Smooth muscle cell (in vitro differentiated cells): ENCODE data around the gene OST4. TPM values are rescaled to one million over a fixed set of nuclear protein-coding genes. Genes with fewer than 3 reads are reported as not detected.
"Not testable (repeated sequence)": the region's sequence is repeated elsewhere in the genome, so short reads cannot be mapped to it uniquely, and the experiment has no call there.

Experiments
- DNase-seq: peaks from one replicate; lab custom pipeline; 2025; ENCODE audit not compliant: unreplicated experiment; lab: John Stamatoyannopoulos, UW
- H2AFZ ChIP-seq: fragments of 200-600 bp; sonication (generic); 2 replicates; pipeline ENCODE4 v1.6.0; 2016; ENCODE audit warnings: antibody characterized with exemption, low read depth, mild to moderate bottlenecking
- H3F3A ChIP-seq: fragments of 200-600 bp; sonication (generic); 2 replicates; pipeline ENCODE4 v1.6.0; 2017; ENCODE audit warnings: antibody characterized with exemption, low read depth
- H3K27ac ChIP-seq: fragments of 200-600 bp; sonication (generic); 2 replicates; pipeline ENCODE4 v1.5.1; 2016; ENCODE audit warnings: low read depth, mild to moderate bottlenecking
- H3K27me3 ChIP-seq: fragments of 200-600 bp; sonication (generic); 2 replicates; pipeline ENCODE4 v1.6.1; 2016; ENCODE audit warnings: low read depth, mild to moderate bottlenecking
- H3K36me3 ChIP-seq: fragments of 200-600 bp; sonication (generic); 2 replicates; pipeline ENCODE4 v1.5.1; 2016; ENCODE audit warnings: low read depth
- H3K4me1 ChIP-seq: fragments of 200-600 bp; sonication (generic); 2 replicates; pipeline ENCODE4 v1.5.1; 2016; ENCODE audit warnings: low read depth
- H3K4me2 ChIP-seq: fragments of 200-600 bp; sonication (generic); 2 replicates; pipeline ENCODE4 v1.6.0; 2016; ENCODE audit warnings: mild to moderate bottlenecking
- H3K4me3 ChIP-seq: fragments of 200-600 bp; sonication (generic); 2 replicates; pipeline ENCODE4 v1.5.1; 2016; ENCODE audit warnings: mild to moderate bottlenecking
- H3K79me2 ChIP-seq: fragments of 200-600 bp; sonication (generic); 2 replicates; pipeline ENCODE4 v1.6.0; 2016; ENCODE audit warnings: low read depth, mild to moderate bottlenecking
- H3K9ac ChIP-seq: fragments of 200-600 bp; sonication (generic); 2 replicates; pipeline ENCODE4 v1.6.0; 2016; ENCODE audit warnings: low read depth
- H3K9me3 ChIP-seq: fragments of 200-600 bp; sonication (generic); replicated peaks from 2 replicates; pipeline ENCODE4 v1.5.1; 2016; ENCODE audit warnings: low read depth
- H4K20me1 ChIP-seq: fragments of 200-600 bp; sonication (generic); 2 replicates; pipeline ENCODE4 v1.6.0; 2016; ENCODE audit warnings: low read depth
- WGBS: methylation state at CpG from one replicate; pipeline ENCODE4 v1.1.7; 2016; ENCODE audit warnings: low lambda C conversion rate; 5-methylcytosine and 5-hydroxymethylcytosine counted together
- polyA plus RNA-seq: library from polyadenylated mRNA; unstranded; fragments of >200 nt; fragmentation: Nextera tagmentation; extraction: Ambion mirVana; gene quantifications from 2 replicates; pipeline ENCODE4 v1.2.1, GENCODE V29; 2016
- total RNA-seq: library from RNA; depleted of rRNA; stranded (reverse); fragments of >200 nt; gene quantifications from 2 replicates; pipeline ENCODE4 v1.2.3, GENCODE V29; 2014
- TF ChIP-seq, protein P1 (sequence below): fragments of 200-600 bp; sonication (generic); IDR thresholded peaks from 2 replicates; pipeline ENCODE4 v1.5.1; 2017; ENCODE audit warnings: borderline replicate concordance, mild to moderate bottlenecking, antibody characterized with exemption; ENCODE audit not compliant: insufficient read depth, poor library complexity, severe bottlenecking

OST4 gene
- total RNA-seq (529 and 848 TPM in 2 replicates), polyA plus RNA-seq (1,164 and 1,292 TPM in 2 replicates)

DNA sequence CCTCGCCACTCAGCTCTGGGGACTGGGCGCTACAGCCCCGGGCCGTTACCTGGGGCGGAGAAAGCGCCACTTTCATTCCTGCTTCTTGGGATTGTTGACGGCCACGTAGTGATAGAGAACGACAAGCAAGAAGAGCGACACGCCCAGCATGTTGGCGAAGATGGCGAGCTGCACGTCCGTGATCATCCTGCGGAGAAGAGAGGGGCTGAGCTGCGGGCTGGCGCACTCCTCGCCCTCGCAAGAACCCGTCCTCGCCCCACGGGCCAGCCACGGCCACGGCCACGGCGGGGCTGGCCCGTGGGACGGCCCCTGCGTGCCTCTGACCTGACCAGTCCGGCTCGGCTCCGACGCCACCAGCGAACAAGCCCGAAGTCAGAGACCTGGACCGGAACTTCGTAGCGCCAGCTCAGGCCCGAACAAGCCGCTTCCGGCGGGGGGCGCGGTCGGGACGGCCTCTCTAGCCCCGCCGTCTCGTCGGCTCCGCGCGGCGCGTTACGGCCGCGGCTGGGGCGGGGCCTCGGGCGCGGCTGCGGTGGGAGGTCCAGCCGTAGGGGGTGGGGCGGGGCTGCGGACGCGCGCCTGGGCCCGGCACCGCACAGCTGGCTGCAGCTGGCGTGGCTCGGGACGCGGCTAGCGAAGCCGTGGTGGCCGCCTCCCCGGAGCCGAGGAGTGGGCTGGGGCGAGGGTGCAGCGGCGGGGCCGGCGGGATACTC lies at the start of gene OST4:
OST4 (minus strand) TSS at position 378 of the 713 bp plus-strand sequence.
- Histone ChIP-seq H3K9ac (peak within 1 kb of the TSS; percentile 92), H3K27me3 (no peaks in the 10 kb centered on the region), H3K4me1 (peaks cover 21% of the 10 kb centered on the region), H4K20me1 (peaks cover 41% of the 10 kb centered on the region), H3K79me2 (peaks cover 48% of the 10 kb centered on the region), H3K4me3 (peak within 1 kb of the TSS; percentile 91), H3F3A (peaks cover 25% of the 10 kb centered on the region), H3K36me3 (no peaks in the 10 kb centered on the region), H3K27ac (peak within 1 kb of the TSS; percentile 79), H2AFZ (peak within 1 kb of the TSS; percentile 26), H3K4me2 (peak within 1 kb of the TSS; percentile 95), H3K9me3 (no peaks in the 10 kb centered on the region)
- TF ChIP-seq, protein P1, sequence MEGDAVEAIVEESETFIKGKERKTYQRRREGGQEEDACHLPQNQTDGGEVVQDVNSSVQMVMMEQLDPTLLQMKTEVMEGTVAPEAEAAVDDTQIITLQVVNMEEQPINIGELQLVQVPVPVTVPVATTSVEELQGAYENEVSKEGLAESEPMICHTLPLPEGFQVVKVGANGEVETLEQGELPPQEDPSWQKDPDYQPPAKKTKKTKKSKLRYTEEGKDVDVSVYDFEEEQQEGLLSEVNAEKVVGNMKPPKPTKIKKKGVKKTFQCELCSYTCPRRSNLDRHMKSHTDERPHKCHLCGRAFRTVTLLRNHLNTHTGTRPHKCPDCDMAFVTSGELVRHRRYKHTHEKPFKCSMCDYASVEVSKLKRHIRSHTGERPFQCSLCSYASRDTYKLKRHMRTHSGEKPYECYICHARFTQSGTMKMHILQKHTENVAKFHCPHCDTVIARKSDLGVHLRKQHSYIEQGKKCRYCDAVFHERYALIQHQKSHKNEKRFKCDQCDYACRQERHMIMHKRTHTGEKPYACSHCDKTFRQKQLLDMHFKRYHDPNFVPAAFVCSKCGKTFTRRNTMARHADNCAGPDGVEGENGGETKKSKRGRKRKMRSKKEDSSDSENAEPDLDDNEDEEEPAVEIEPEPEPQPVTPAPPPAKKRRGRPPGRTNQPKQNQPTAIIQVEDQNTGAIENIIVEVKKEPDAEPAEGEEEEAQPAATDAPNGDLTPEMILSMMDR: no peak
- WGBS: 6% methylated on average over 64 of the region's 86 CpGs
- peak; percentile 76 for DNase-seq

- not testable (repeated sequence) for DNase-seq, H3K9me3 ChIP-seq, H2AFZ ChIP-seq, H3F3A ChIP-seq, H3K79me2 ChIP-seq, H3K4me1 ChIP-seq, H4K20me1 ChIP-seq, H3K36me3 ChIP-seq, H3K9ac ChIP-seq, H3K27ac ChIP-seq
- WGBS: 88% methylated on average over 8 of the region's 8 CpGs
- Histone ChIP-seq H3K4me3 (peak overlapping the region; percentile 42), H3K27me3 (peaks cover 71% of the 10 kb centered on the region), H3K4me2 (peak overlapping the region; percentile 85)
Measured at GRCh38 chr2:27119330-27119670, 47.8 kb upstream of the OST4 start.

DNA sequence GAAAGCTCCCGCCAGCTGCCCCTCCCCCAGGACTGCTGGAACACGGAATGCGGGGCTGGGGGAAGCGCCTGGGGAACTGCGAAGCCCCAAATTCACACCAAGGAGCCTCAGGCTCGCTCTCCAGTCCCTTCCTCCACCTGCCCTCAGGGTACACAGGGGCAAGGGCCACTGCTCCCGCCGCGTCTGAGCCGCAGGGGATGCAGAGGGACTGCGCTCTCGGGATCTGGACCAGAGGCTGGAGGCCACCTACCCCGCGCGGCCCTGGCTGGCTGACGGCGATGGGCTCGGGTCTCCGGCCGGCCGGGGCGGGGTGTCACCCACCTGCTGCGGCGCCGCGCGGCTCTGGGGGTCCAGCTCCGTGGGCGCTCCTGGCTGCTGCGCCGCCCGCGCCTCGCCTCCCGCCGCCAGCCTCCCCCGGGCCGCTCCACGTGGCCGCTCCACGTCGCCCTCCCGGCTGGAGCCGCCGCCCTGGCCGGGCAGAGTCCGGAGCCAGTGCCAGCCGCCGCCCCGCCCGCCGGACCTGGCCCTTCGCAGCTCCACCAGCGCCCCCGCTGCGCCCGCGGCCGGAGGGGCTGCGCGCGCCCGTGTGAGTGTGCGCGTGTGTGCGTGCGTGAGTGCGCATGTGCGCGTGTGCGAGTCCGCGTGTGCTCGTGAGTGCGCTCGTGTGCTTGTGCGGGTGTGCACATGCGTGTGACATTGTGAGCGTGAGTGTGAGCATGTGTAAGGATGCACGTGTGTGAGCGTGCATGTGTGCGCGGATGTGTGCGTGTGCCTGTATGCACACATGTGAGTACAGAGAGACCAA lies 47.3 kb upstream of the OST4 start, which contains the start of gene CGREF1:
CGREF1 (minus strand) TSS at position 604 of the 805 bp plus-strand sequence. CDS start 14,762 bp downstream, outside the sequence.
- H3K79me2 ChIP-seq: no peaks in the 10 kb centered on the region
- no peaks in the 10 kb centered on the region for H3K9me3 ChIP-seq
- no peaks in the 10 kb centered on the region for H3F3A ChIP-seq
- DNase-seq: no peak
- peak within 1 kb of the TSS; percentile 85 for H3K4me2 ChIP-seq
- no peaks in the 10 kb centered on the region for H4K20me1 ChIP-seq
- no peak within 1 kb of the TSS for H2AFZ ChIP-seq
- peak within 1 kb of the TSS; percentile 42 for H3K4me3 ChIP-seq
- H3K27ac ChIP-seq: no peak within 1 kb of the TSS
- TF ChIP-seq, protein P1: no peak
- WGBS: 12% methylated on average over 70 of the region's 84 CpGs
- H3K9ac ChIP-seq: no peak within 1 kb of the TSS
- H3K4me1 ChIP-seq: peaks cover 5% of the 10 kb centered on the region
- H3K36me3 ChIP-seq: no peaks in the 10 kb centered on the region
- peaks cover 71% of the 10 kb centered on the region for H3K27me3 ChIP-seq

DNA sequence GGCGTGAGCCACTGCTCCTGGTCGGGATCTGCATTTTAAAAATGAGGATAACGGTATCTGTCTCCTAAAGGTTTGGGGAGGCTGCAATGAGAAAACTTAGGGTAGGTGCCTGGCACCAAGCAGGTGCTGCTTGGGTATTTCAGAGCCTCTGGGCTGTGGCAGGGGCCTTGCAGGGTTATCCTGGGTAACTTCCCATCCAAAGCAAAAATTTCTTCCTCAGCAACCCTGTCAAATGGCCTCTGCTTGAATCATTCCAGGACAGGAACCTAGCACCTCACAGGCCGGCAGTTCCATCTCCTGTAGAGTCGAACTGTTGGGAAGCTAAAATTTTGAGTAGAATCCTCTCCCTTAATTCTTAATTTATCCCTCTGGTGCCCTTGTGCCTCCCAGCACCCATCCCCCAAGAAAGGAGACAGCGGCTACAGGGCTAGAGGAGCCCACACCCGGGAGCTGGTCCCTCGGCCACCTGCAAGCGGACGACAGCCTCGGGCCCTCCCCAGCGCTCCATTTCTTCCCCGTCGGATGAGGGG lies 46.6 kb upstream of the OST4 start:
- Histone ChIP-seq H3K4me2 (peak overlapping the region; percentile 85), H3K9me3 (no peaks in the 10 kb centered on the region), H3K4me3 (peak overlapping the region; percentile 42), H3K27ac (no peak overlapping the region), H4K20me1 (no peaks in the 10 kb centered on the region), H3K79me2 (no peaks in the 10 kb centered on the region), H3K27me3 (peaks cover 68% of the 10 kb centered on the region), H3F3A (no peaks in the 10 kb centered on the region), H3K4me1 (peaks cover 5% of the 10 kb centered on the region), H3K36me3 (no peaks in the 10 kb centered on the region), H3K9ac (no peak overlapping the region), H2AFZ (no peak overlapping the region)
- TF ChIP-seq, protein P1: no peak
- no peak for DNase-seq
- 32% methylated on average over 13 of the region's 14 CpGs for WGBS
